ENCODE results near the gene SPRR2B. TPM values are rescaled to one million over a fixed set of nuclear protein-coding genes. Genes with fewer than 3 reads are reported as not detected.

Gene SPRR2B
- total and polyA plus RNA-seq, 2 donors (not counting 1 experiment from before 2014, with no cell fraction given) = not detected

GRCh38 chr1:153028766-153029165, 42.6 kb downstream of the SPRR2B start:
- Histone ChIP-seq H3K4me3 (ENCODE audit: control extremely low read depth in 1 of 5, extremely low read depth in 1 of 5, insufficient read depth in 1 of 5, low read depth in 2 of 5, low read length in 4 of 5) (no peak overlapping the region), H3K4me2 (replicated peaks; ENCODE audit: low read depth, low read length, poor library complexity, severe bottlenecking) (no peak overlapping the region), H2AFZ (ENCODE audit: insufficient read depth, low read depth, low read length, poor library complexity, severe bottlenecking) (no peak overlapping the region), H3K9me3 (ENCODE audit: control extremely low read depth in 1 of 3, control insufficient read depth in 2 of 3, insufficient read depth in 1 of 3, low read length in 2 of 3) (peaks cover 0 to 3% (median 1%) of the 10 kb centered on the region in 3 donors), H3K36me3 (replicated peaks in 1 of 2; ENCODE audit: control extremely low read depth in 1 of 2, control insufficient read depth in 1 of 2, extremely low read depth in 1 of 2, insufficient read depth in 2 of 2, low read length in 1 of 2) (no peaks in the 10 kb centered on the region), H3K4me1 (ENCODE audit: control insufficient read depth in 2 of 2, insufficient read depth in 2 of 2, low read length in 2 of 2) (no peaks in the 10 kb centered on the region), H3K79me2 (ENCODE audit: control insufficient read depth, insufficient read depth, low read length) (no peaks in the 10 kb centered on the region), H3K27ac (ENCODE audit: low read length in 2 of 2) (no peak overlapping the region), H4K20me1 (ENCODE audit: control insufficient read depth, insufficient read depth, low read length, poor library complexity, severe bottlenecking) (no peaks in the 10 kb centered on the region), H3K9ac (ENCODE audit: low read length) (no peak overlapping the region), H3K27me3 (replicated peaks in 1 of 4; ENCODE audit: control extremely low read depth in 1 of 4, control insufficient read depth in 3 of 4, insufficient read depth in 4 of 4, low read length in 3 of 4) (peaks cover 0 to 11% (median 5%) of the 10 kb centered on the region in 4 experiments)
- no peak overlapping the region for H3K27ac Mint-ChIP-seq
- H3K4me3 Mint-ChIP-seq = no peak overlapping the region
- no peak for DNase-seq
- intact Hi-C loops (cut with micrococcal nuclease) = no loop called here
- H3K9me3 Mint-ChIP-seq (ENCODE audit: insufficient read depth) = peaks cover 5% of the 10 kb centered on the region
- TF ChIP-seq EZH2 (IDR thresholded peaks at IDR 0.05; ENCODE audit: borderline replicate concordance, insufficient read depth, low read depth, low read length, poor library complexity, severe bottlenecking) = no peak
- TF ChIP-seq, protein P1, sequence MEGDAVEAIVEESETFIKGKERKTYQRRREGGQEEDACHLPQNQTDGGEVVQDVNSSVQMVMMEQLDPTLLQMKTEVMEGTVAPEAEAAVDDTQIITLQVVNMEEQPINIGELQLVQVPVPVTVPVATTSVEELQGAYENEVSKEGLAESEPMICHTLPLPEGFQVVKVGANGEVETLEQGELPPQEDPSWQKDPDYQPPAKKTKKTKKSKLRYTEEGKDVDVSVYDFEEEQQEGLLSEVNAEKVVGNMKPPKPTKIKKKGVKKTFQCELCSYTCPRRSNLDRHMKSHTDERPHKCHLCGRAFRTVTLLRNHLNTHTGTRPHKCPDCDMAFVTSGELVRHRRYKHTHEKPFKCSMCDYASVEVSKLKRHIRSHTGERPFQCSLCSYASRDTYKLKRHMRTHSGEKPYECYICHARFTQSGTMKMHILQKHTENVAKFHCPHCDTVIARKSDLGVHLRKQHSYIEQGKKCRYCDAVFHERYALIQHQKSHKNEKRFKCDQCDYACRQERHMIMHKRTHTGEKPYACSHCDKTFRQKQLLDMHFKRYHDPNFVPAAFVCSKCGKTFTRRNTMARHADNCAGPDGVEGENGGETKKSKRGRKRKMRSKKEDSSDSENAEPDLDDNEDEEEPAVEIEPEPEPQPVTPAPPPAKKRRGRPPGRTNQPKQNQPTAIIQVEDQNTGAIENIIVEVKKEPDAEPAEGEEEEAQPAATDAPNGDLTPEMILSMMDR (IDR thresholded peaks at IDR 0.05) = no peak
- no peaks in the 10 kb centered on the region for H3K4me1 Mint-ChIP-seq
- ChIA-PET POLR2A (no interaction called here), CTCF (no interaction called here)
- WGBS (ENCODE audit: insufficient coverage) = no CpG with 5 or more reads among the region's 1 CpG
- peaks cover 33% of the 10 kb centered on the region for H3K27me3 Mint-ChIP-seq
- ATAC-seq (ENCODE audit: low read depth) = no peak

DNA sequence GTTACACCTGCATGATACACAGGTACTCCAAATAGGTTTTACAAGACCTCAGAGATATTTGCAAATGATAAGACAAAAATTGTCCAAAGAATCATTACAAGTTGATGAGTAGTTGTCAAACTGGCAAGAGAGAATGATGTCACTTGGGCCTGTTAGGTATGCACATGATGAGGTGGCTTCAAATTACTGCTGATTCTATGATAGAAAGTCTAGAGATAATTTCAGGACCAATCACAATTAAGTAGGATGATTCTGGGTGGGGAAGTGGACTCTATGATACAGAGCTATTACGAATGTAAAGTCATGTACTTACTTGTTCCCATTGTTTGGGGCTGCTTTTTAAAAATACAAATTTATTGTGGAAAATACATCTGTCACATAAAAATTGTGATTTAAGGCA, 45.6 kb downstream of the SPRR2B start:
- TF ChIP-seq, protein P1 (IDR thresholded peaks at IDR 0.05) = no peak
- TF ChIP-seq EZH2 (IDR thresholded peaks at IDR 0.05; ENCODE audit: borderline replicate concordance, insufficient read depth, low read depth, low read length, poor library complexity, severe bottlenecking) = no peak
- H3K9ac ChIP-seq (ENCODE audit: low read length) = no peak overlapping the region
- no peaks in the 10 kb centered on the region for H3K36me3 ChIP-seq (replicated peaks in 1 of 2; ENCODE audit: control extremely low read depth in 1 of 2, control insufficient read depth in 1 of 2, extremely low read depth in 1 of 2, insufficient read depth in 2 of 2, low read length in 1 of 2)
- ChIA-PET POLR2A (no interaction called here), CTCF (no interaction called here)
- ATAC-seq (ENCODE audit: low read depth) (no peak), DNase-seq (no peak)
- intact Hi-C loops (cut with micrococcal nuclease) = no loop called here
- H3K27me3 Mint-ChIP-seq = peaks cover 35% of the 10 kb centered on the region
- H3K9me3 ChIP-seq (ENCODE audit: control extremely low read depth in 1 of 3, control insufficient read depth in 2 of 3, insufficient read depth in 1 of 3, low read length in 2 of 3) = peaks cover 0 to 3% (median 1%) of the 10 kb centered on the region in 3 donors
- no peak overlapping the region for H3K4me3 Mint-ChIP-seq
- no peaks in the 10 kb centered on the region for H3K4me1 ChIP-seq (ENCODE audit: control insufficient read depth in 2 of 2, insufficient read depth in 2 of 2, low read length in 2 of 2)
- H3K9me3 Mint-ChIP-seq (ENCODE audit: insufficient read depth) = peaks cover 5% of the 10 kb centered on the region
- H3K27me3 ChIP-seq (replicated peaks in 1 of 4; ENCODE audit: control extremely low read depth in 1 of 4, control insufficient read depth in 3 of 4, insufficient read depth in 4 of 4, low read length in 3 of 4) = peaks cover 0 to 4% (median 1%) of the 10 kb centered on the region in 4 experiments
- no peaks in the 10 kb centered on the region for H3K79me2 ChIP-seq (ENCODE audit: control insufficient read depth, insufficient read depth, low read length)
- no peak overlapping the region for H3K4me3 ChIP-seq (ENCODE audit: control extremely low read depth in 1 of 5, extremely low read depth in 1 of 5, insufficient read depth in 1 of 5, low read depth in 2 of 5, low read length in 4 of 5)
- no peak overlapping the region for H3K4me2 ChIP-seq (replicated peaks; ENCODE audit: low read depth, low read length, poor library complexity, severe bottlenecking)
- H3K27ac Mint-ChIP-seq = no peak overlapping the region
- H2AFZ ChIP-seq (ENCODE audit: insufficient read depth, low read depth, low read length, poor library complexity, severe bottlenecking) = no peak overlapping the region
- no peaks in the 10 kb centered on the region for H4K20me1 ChIP-seq (ENCODE audit: control insufficient read depth, insufficient read depth, low read length, poor library complexity, severe bottlenecking)
- H3K4me1 Mint-ChIP-seq = peaks cover 5% of the 10 kb centered on the region
- WGBS (ENCODE audit: insufficient coverage) = no CpG with 5 or more reads among the region's 1 CpG
- no peak overlapping the region for H3K27ac ChIP-seq (ENCODE audit: low read length in 2 of 2)

Data from B cell (primary cell).